CD4-positive, alpha-beta T cell (primary cell): Measurements from ENCODE around the gene FNIP1. TPM values are rescaled to one million over a fixed set of nuclear protein-coding genes. Genes with fewer than 3 reads are reported as not detected.
"Not testable (repeated sequence)": the region's sequence is repeated elsewhere in the genome, so short reads cannot be mapped to it uniquely, and the experiment has no call there.

Experiments used
- ATAC-seq: fragments of 200-7000 bp; cut with Tn5 transposase; one replicate; pipeline ENCODE4 v1.10.0; 2022; ENCODE audit warnings: mild to moderate bottlenecking; ENCODE audit not compliant: poor library complexity
- CTCF ChIA-PET: fragments of 350-600 bp; sonication (Branson Sonifier 250); formaldehyde crosslinking; loops from one replicate; lab custom pipeline; 2021; ENCODE audit warnings: antibody characterized with exemption, inconsistent platforms; lab: Charles Lee
- POLR2A ChIA-PET: fragments of 350-600 bp; sonication (Branson Sonifier 250); formaldehyde crosslinking; loops from one replicate; lab custom pipeline; 2021; ENCODE audit warnings: antibody characterized with exemption, inconsistent platforms; lab: Charles Lee
- DNase-seq, 14 experiments: peaks; one replicate each; pipeline ENCODE4 v3.0.0-alpha.2; 2013 to 2020; ENCODE audit warnings: mixed read lengths in 2 of 14
- H3K27ac ChIP-seq, 2 donors: one replicate each; pipeline versions ENCODE4 v1.5.1 to v1.7.0; 2013; ENCODE audit warnings: low read length in 2 of 2, low read depth in 1 of 2, mild to moderate bottlenecking in 1 of 2
- H3K27me3 ChIP-seq, 2 experiments: 1 replicate in 1 of 2; 2 replicates in 1 of 2; pipeline versions ENCODE4 v1.6.1 to v1.7.0; 2013; ENCODE audit warnings: low read length in 2 of 2, control low read depth in 1 of 2, mild to moderate bottlenecking in 1 of 2, moderate library complexity in 1 of 2; ENCODE audit not compliant: insufficient read depth in 2 of 2, control insufficient read depth in 1 of 2
- H3K36me3 ChIP-seq: one replicate; pipeline ENCODE4 v1.6.1; 2013; ENCODE audit warnings: low read length, control low read depth; ENCODE audit not compliant: insufficient read depth
- H3K4me1 ChIP-seq: one replicate; pipeline ENCODE4 v1.6.1; 2013; ENCODE audit warnings: low read length, control low read depth; ENCODE audit not compliant: insufficient read depth
- H3K4me3 ChIP-seq: one replicate; pipeline ENCODE4 v1.5.1; 2013; ENCODE audit warnings: mild to moderate bottlenecking, low read length, moderate library complexity
- H3K9me3 ChIP-seq, 2 experiments: 1 replicate in 1 of 2; 2 replicates in 1 of 2; pipeline versions ENCODE4 v1.6.1 to v1.7.0; 2013; ENCODE audit warnings: low read length in 2 of 2, mild to moderate bottlenecking in 2 of 2, control low read depth in 1 of 2, moderate library complexity in 1 of 2; ENCODE audit not compliant: control insufficient read depth in 1 of 2, insufficient read depth in 1 of 2
- H3K27ac Mint-ChIP-seq: one replicate; pipeline ENCODE4 v1.8.0; 2020; ENCODE audit warnings: mixed read lengths
- H3K27me3 Mint-ChIP-seq: one replicate; pipeline ENCODE4 v1.8.0; 2021; ENCODE audit warnings: mixed read lengths
- H3K36me3 Mint-ChIP-seq: one replicate; pipeline ENCODE4 v1.8.0; 2021; ENCODE audit warnings: low read depth, mixed read lengths
- H3K4me1 Mint-ChIP-seq: one replicate; pipeline ENCODE4 v1.8.0; 2021; ENCODE audit warnings: low read depth, mixed read lengths
- H3K4me3 Mint-ChIP-seq: one replicate; pipeline ENCODE4 v1.8.0; 2020; ENCODE audit warnings: mild to moderate bottlenecking, mixed read lengths
- H3K9me3 Mint-ChIP-seq: one replicate; pipeline ENCODE4 v1.8.0; 2020; ENCODE audit warnings: mixed read lengths
- intact Hi-C, 2 experiments: fragments of 100-400 bp; cut with DNase I in 1 of 2; cut with micrococcal nuclease in 1 of 2; formaldehyde crosslinking; loops; one replicate each; pipeline versions ENCODE4 v1.15.1 to v1.9.0; 2023 to 2025; cut with DNase I, micrococcal nuclease
- total RNA-seq, 174 experiments: library from RNA in 2 of 174; stranded (reverse) in 2 of 174; gene quantifications; one replicate each; pipeline ENCODE4 v1.2.3 and lab custom pipeline; 2021 to 2026
- TF ChIP-seq, protein P1 (sequence below): fragments of 200-600 bp; IDR thresholded peaks from one replicate; pipeline ENCODE4 v1.8.0; 2022; ENCODE audit warnings: antibody characterized with exemption, mild to moderate bottlenecking

The FNIP1 gene
- total RNA-seq, 2 experiments from 2014 or later: 34.5 to 34.7 TPM

DNA sequence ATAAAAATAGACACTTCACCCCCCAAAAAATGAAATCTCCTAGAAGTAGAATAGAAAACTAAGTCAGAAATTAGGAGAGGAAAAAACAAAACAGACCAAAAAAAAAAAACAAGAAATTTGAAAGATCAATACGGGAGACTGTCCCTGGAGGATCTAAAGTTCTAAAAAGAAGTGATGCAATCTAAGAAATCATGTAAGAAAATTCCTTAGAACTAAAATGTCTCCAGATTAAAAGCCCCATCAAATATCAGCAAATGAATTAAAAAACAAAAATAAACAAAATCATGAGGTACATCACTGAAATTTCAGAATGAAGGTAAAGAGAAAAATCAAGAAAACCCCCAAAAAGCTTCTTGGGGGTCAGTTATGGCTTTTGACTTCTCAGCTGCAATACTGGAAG, 13.5 kb downstream of the FNIP1 start:
- Histone ChIP-seq H3K4me3 (no peak overlapping the region), H3K4me1 (peaks cover 8% of the 10 kb centered on the region), H3K27me3 (no peaks in the 10 kb centered on the region), H3K9me3 (no peaks in the 10 kb centered on the region), H3K27ac (no peak overlapping the region), H3K36me3 (peaks cover 5% of the 10 kb centered on the region)
- H3K4me1 Mint-ChIP-seq: peaks cover 58% of the 10 kb centered on the region
- H3K36me3 Mint-ChIP-seq: peaks cover 30% of the 10 kb centered on the region
- intact Hi-C loops: no loop called here
- H3K9me3 Mint-ChIP-seq: no peaks in the 10 kb centered on the region
- H3K4me3 Mint-ChIP-seq: no peak overlapping the region
- H3K27me3 Mint-ChIP-seq: no peaks in the 10 kb centered on the region
- no peak for ATAC-seq
- TF ChIP-seq, protein P1, sequence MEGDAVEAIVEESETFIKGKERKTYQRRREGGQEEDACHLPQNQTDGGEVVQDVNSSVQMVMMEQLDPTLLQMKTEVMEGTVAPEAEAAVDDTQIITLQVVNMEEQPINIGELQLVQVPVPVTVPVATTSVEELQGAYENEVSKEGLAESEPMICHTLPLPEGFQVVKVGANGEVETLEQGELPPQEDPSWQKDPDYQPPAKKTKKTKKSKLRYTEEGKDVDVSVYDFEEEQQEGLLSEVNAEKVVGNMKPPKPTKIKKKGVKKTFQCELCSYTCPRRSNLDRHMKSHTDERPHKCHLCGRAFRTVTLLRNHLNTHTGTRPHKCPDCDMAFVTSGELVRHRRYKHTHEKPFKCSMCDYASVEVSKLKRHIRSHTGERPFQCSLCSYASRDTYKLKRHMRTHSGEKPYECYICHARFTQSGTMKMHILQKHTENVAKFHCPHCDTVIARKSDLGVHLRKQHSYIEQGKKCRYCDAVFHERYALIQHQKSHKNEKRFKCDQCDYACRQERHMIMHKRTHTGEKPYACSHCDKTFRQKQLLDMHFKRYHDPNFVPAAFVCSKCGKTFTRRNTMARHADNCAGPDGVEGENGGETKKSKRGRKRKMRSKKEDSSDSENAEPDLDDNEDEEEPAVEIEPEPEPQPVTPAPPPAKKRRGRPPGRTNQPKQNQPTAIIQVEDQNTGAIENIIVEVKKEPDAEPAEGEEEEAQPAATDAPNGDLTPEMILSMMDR: no peak
- ChIA-PET CTCF (no interaction called here), POLR2A (no interaction called here)
- H3K27ac Mint-ChIP-seq: no peak overlapping the region
- no peak for DNase-seq

DNA sequence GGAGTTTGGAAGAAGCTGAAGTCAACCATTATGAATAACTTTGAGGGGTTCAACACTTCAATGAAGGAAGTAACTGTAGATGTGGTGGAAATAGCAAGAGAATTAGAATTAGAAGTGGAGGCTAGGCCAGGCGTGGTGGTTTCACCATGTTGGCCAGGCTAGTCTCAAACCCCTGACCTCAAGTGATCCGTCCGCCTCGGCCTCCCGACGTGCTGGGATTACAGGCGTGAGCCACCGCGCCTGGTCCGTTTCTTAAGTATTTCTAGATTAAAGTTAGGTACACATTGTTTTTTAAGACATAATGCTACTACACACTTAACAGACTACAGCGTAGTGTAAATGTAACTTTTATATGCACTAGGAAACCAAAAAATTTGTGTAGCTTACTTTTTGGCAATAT, 14.1 kb downstream of the FNIP1 start:
- no peak overlapping the region for H3K4me3 ChIP-seq
- H3K4me1 Mint-ChIP-seq: peaks cover 59% of the 10 kb centered on the region
- peaks cover 7% of the 10 kb centered on the region for H3K4me1 ChIP-seq
- no peaks in the 10 kb centered on the region for H3K9me3 ChIP-seq
- ChIA-PET CTCF (no interaction called here), POLR2A (no interaction called here)
- H3K4me3 Mint-ChIP-seq: no peak overlapping the region
- intact Hi-C loops: no loop called here
- no peak overlapping the region for H3K27ac ChIP-seq
- H3K27ac Mint-ChIP-seq: no peak overlapping the region
- no peaks in the 10 kb centered on the region for H3K27me3 ChIP-seq
- TF ChIP-seq, protein P1: no peak
- no peaks in the 10 kb centered on the region for H3K9me3 Mint-ChIP-seq
- ATAC-seq (no peak), DNase-seq (no peak)
- H3K27me3 Mint-ChIP-seq: no peaks in the 10 kb centered on the region
- H3K36me3 Mint-ChIP-seq: peaks cover 31% of the 10 kb centered on the region
- H3K36me3 ChIP-seq: peaks cover 5% of the 10 kb centered on the region

DNA sequence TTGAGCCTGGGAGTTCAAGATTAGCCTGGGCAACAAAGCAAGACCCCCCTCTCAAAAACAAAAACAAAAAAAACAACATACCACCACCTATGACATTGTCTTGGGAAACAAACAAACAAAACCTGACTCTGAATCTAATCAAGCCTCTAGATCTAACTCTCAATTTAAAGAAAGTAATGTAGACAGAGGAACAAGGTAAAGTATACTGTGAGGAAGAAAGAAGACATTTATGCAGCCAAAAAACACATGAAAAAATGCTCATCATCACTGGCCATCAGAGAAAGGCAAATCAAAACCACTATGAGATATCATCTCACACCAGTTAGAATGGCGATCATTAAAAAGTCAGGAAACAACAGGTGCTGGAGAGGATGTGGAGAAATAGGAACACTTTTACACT, 18.7 kb downstream of the FNIP1 start:
- POLR2A ChIA-PET, intact Hi-C loops, H3K36me3 ChIP-seq, H3K4me3 Mint-ChIP-seq, H3K27ac Mint-ChIP-seq, ATAC-seq, H3K9me3 Mint-ChIP-seq, H3K4me3 ChIP-seq, H3K9me3 ChIP-seq, H3K27me3 ChIP-seq, H3K27ac ChIP-seq, H3K27me3 Mint-ChIP-seq, CTCF ChIA-PET, H3K4me1 ChIP-seq, DNase-seq: not testable (repeated sequence)
- H3K36me3 Mint-ChIP-seq: peaks cover 27% of the 10 kb centered on the region
- H3K4me1 Mint-ChIP-seq: peaks cover 63% of the 10 kb centered on the region

DNA sequence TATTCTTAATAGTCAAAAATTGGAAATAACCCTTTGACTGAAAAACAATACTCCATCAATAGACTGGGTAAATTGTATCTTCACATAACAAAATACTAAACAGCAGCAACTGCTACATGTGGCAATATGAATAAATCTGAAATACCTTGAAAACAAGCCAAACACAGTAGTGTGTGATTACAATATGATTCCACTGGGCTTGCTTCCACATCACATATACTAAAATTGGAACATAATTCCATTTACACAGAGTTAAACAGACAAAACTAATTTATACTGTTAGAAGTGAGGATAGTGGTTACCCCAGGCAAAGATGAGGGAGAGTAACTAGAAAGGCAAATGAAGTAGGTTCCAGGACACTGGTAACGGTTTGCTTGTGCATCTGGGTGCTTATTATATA, 20.4 kb downstream of the FNIP1 start:
- H3K9me3 ChIP-seq: no peaks in the 10 kb centered on the region
- no peak for ATAC-seq

More for the DNA sequence above, 20.4 kb downstream of the FNIP1 start:
- no peak for DNase-seq
- Histone ChIP-seq H3K4me1 (peaks cover 3% of the 10 kb centered on the region), H3K27ac (no peak overlapping the region), H3K36me3 (no peaks in the 10 kb centered on the region), H3K27me3 (no peaks in the 10 kb centered on the region), H3K4me3 (no peak overlapping the region)
- Mint-ChIP-seq H3K4me3 (no peak overlapping the region), H3K27ac (no peak overlapping the region), H3K9me3 (no peaks in the 10 kb centered on the region), H3K4me1 (peaks cover 47% of the 10 kb centered on the region), H3K27me3 (no peaks in the 10 kb centered on the region), H3K36me3 (peaks cover 12% of the 10 kb centered on the region)
- POLR2A ChIA-PET: no interaction called here
- CTCF ChIA-PET: no interaction called here
- TF ChIP-seq, protein P1: no peak
- intact Hi-C loops: no loop called here
